ENCODE data around the gene TNIP2.

DNA sequence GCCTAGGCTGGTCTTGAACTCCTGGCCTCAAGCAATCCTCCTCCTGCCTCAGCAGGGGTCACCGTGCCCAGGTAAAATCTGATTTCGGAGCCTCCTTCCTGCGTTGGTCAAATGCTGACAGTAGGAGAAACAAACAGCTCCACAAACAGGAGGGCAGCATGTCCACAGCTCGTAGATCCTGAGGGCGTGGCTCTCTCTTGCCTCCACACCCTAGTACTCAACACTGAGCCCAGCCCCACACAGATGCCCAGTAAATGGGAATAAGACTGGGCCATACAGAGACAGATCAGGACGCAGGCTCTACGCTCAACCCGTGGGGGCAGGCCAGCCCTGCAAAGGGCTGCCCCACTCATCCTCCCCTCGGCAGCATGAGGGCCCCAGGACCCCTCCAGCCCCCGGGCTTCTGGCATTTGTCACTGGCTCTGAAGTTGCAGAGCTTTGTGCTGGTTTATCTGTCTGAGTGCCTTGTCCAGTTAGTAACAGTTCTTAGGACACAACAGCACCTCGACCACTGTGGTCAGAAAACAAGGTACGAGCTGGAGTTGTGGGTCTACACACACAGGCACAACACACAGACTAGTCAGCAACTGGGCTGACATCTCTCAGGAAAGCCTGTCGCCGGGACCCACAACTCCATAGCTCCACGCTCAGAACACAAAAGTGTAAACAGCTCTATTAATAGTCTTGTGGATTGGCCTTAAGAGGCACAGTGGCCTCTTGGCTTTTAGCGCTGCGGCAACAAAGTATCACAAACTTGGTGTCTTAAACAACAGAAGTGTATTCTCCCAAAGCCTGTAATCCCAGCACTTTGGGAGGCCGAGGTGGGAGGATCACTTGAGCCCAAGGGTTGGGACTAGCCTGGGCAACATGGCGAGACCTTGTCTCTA is 5.2 kb downstream of the TNIP2 start:
- TF ChIP-seq, protein P1, sequence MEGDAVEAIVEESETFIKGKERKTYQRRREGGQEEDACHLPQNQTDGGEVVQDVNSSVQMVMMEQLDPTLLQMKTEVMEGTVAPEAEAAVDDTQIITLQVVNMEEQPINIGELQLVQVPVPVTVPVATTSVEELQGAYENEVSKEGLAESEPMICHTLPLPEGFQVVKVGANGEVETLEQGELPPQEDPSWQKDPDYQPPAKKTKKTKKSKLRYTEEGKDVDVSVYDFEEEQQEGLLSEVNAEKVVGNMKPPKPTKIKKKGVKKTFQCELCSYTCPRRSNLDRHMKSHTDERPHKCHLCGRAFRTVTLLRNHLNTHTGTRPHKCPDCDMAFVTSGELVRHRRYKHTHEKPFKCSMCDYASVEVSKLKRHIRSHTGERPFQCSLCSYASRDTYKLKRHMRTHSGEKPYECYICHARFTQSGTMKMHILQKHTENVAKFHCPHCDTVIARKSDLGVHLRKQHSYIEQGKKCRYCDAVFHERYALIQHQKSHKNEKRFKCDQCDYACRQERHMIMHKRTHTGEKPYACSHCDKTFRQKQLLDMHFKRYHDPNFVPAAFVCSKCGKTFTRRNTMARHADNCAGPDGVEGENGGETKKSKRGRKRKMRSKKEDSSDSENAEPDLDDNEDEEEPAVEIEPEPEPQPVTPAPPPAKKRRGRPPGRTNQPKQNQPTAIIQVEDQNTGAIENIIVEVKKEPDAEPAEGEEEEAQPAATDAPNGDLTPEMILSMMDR (conservative IDR thresholded peaks at IDR 0.05; ENCODE audit: low read depth, low read length): no peak
- TF ChIP-seq EZH2 (IDR thresholded peaks at IDR 0.05; ENCODE audit: low read length, unreplicated experiment): no peak
